NCI-H2029 treated with DMSO at 0.1 percent for 48 hours (cell line): Measurements from ENCODE around the gene TFIP11.

Experiments used
- DNase-seq: peaks from one replicate; lab custom pipeline; 2025; lab: John Stamatoyannopoulos, UW

TFIP11 gene

DNA sequence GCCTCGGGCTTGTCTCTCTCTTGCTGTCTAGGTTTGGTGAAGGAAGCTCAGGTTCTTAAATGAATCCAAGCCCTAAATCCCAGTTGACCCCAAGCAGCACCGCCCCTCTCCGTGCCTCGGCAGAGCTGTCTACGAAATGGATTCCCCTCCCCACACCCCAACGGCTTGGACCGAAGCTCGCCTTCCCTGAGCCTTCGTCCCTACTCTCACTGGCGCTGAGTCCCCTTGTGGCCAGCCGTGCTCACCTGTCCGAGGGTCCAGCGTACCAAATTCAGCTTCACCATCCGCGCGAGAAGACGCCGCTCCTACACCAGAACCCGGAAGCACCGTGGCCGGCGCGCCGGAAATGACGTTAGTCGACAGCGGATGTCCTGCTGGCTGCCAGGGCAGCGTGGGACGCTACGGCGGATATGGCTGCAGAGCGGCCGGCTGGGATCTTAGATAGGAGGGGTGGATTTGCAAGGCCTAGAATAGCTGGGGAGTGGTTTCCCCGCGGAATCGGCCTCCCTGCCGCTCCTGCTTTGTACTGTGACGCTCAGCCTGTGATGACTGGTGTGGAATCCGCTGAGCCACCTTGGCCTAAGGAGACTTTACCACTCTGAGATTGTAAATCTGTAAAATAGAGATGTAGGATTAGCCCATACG is at the start of gene TFIP11:
TFIP11 (minus strand) TSS at position 325 of the 645 bp plus-strand sequence. CDS start 2,201 bp downstream, outside the sequence.
- peak; percentile 56 for DNase-seq

- DNase-seq = no peak
These were observed 49.6 kb upstream of the TFIP11 start for GRCh38 chr22:26561756-26562417.

- DNase-seq = no peak
These were observed 47.8 kb upstream of the TFIP11 start for GRCh38 chr22:26559961-26560575.

DNA sequence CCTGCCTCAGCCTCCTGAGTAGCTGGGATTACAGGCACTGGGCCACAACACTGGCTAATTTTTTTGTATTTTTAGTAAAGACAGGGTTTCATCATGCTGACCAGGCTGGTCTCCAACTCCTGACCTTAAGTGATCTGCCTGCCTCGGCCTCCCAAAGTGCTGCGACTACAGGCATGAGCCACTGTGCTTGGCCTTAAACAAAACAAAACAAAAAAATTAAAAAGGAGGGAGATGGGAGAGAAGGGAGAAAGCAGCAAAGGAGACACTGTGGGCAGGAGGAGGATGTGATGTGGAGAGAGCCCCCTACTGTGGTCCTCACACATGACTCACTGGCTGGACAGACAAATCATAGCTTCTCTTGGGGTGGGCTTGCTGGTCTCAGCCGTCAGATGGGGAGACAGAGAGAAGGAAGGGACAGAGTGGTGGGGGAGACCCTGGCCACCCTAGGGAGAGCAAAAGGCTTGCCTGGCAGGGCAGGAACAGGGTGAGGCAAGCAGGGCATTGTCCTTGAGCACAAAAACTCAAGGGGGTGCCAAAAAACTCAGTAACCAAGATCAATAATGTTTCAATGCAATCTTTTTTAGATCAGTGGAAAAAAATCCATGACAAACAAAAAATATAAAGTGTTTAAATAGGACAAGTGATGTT is 46.1 kb upstream of the TFIP11 start:
- DNase-seq = no peak

DNA sequence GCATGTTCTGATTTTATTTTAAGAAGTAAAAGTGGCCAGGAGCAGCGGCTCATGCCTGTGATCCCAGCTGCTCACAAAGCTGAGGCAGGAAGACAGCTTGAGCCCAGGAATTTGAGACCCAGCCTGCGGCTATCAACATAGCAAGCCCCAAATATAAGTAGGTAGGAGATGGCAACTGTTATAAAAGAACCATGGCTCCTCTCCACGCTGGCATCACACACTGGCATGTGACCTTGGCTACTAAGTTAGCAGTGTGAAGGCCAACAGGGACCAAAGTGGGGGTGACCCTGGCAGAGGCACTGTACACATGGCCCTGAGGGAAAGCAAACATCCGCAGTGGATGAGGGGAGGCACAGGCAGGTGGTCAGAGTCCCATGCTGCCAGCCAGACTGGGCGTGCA is 44.6 kb upstream of the TFIP11 start:
- no peak for DNase-seq

DNA sequence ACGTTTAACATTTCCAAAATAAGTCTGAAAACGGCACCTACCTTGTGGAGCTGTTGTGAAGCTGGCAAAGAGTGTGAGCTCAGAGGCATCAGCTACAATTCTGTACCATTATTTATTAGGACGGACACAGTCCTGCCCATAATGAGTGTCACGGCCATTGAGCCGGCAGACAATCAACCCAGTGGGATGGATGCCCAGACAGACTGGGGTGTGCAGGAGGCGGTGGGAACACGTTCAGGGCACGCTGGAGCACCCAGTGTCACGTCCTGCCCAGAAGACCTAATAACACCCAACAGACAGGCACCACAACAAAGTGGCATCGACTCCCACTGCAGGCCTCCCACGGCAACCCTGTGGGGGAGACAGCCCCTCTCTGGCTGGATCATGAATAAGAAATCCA is 43.2 kb upstream of the TFIP11 start:
- no peak for DNase-seq

DNA sequence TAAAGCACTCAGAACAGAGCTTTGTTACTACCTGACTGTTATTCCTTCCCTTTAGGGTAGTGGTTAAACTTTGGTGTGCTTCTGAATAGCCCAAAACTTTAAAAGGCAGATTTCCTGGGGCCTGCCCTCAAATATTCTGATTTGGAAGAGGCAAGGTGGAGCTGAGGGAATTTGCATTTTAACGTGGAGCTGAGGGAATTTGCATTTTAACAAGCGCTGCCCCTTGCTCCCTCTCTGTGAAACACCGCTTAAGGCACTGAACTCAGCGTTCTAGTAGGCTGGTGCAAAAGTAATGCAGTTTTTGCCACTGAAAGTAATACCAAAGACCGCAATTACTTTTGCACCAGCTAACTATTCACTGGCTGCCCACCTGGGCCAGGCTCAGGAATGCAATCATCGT is 42.7 kb upstream of the TFIP11 start:
- no peak for DNase-seq

DNA sequence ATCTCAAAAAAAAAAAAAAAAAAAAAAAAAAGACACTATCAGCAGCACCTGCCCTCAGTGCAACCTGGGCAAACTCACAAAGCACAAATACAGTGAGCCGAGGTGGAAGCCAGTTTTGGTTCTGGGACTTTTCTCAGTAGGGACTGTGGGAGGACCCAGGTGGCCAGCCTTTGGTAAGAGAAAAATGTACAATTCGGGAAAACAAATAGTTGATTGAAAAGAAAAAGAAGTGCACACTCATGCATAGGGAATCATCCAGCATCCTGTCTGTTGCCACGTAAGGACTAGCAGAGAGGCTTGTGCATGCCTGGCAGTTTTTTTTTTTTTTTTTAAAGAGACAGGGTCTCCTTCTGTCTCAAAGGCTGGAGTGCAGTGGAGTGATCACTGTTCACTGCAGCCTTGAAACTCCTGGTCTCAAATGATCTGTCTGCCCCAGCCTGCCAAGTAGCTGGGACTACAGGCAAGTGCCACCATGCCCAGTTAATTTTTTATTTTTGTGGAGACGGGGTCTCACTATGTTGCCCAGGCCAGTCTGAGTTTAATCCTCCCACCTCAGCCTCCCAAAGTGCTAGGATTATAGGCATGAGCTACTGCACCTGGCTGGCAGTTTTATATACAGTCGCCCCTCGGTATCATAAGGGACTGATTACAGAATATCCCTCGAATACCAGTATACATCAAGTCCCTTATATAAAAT is 40.9 kb upstream of the TFIP11 start:
- no peak for DNase-seq

DNA sequence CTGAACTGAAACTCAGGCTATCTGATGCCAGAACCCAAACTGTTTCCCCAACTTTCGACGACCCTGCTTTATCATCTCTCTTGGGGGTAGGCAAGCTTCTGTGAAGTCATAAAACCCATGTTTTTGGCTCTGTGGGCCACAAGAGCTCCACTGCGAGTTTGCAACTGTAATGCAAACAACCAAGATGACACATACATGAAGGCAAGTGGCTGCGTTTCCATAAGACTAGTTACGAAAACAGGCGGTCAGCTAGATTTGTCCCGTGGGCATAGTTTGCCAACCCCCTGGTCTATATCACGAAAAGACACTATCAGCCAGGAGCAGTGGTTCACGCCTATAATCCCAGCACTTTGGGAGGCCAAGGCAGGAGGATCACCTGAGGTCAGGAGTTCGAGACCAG is 40.2 kb upstream of the TFIP11 start:
- DNase-seq = no peak

DNA sequence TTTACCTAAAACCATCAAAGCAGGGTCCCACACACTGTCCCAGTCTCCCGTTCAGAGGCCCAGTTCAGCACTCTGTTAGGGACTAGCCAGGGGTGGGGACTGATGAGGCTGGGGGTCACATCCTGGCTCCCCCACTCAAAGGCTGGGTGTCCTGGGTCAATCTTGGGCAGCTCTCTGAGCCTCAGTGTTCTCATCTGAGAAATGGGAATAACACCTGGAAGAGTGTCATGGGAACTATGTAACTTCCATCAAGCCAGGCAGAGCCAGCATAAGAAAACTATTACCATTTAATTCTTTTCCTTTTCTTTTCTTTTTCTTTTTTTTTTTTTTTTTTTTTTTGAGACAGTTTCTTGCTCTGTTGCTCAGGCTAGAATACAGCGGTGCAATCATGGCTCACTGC is 39.3 kb upstream of the TFIP11 start:
- no peak for DNase-seq

DNA sequence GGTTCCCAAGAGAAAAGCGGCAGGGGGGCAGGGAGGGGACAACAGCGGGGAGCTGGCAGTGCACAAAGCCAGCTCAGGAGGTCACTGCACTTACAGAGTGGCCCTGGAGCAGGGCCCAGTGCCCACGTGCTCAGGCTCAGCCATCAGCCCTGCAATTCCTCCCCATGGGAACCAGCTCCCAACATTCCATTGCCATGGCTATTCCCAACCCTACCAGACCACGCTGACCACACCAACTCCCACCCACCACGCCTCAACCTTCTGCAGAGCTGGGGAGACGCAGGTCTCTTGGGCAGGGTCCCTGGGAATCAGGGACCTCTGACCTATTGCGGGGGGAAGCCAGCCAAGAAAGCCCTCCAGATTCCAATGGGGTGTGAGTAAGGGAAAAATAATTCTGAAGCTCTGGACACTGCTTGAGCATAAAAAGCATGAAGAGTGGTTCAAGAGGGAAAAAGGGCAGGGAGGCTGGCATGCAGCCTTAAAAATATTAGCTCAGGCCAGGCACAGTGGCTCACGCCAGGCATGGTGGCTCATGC is 38.3 kb upstream of the TFIP11 start:
- no peak for DNase-seq

DNA sequence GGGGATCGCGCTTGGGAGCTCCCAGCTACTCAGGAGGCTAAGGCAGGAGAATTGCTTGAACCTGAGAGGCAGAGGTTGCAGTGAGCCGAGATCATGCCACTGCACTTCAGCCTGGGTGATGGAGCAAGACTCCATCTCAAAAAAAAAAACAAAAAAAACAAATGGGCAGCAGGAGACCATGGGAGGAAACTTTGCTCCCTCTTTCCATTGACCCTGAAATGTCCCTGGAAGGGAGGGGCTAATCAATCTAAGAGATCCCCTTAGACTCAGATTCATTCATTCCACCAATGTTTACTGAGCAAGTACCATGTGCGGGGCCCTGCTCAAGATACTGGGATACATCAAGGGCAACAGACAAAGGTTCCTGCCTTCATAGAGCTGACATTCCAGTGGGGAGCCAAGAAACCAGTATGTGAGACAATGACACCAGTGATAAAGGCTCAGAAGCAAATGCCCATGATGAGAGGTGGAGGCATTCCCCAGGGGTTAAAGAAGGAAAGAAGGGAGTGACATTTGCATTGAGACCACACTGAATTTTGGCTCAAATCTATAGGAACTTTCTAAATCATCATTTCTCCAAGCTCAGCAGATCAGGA is 37.7 kb upstream of the TFIP11 start:
- DNase-seq = no peak

DNA sequence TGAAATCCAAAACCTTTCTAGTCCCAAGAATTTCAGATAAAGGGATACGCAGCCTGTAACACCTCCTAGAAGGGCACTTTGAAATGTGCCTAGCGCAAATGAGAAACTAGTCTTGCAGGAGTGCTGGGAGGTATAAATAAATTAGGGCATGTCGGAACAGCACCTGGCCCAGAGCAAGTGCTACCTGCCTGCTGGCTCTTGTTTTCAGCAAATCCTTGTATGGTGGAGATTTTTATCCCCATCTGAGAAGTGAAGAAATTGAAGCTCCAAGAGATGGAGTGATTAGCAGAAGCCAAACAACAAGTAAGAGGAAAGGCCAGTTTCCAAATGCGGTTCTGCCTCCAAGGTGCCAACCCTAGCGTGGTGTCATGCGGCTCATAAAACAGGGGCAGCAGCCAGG is 36.7 kb upstream of the TFIP11 start:
- DNase-seq = no peak

- no peak for DNase-seq
These were observed 36.0 kb upstream of the TFIP11 start for GRCh38 chr22:26548303-26548702.

- DNase-seq = no peak
These were observed 35.6 kb upstream of the TFIP11 start for GRCh38 chr22:26547837-26548236.

- no peak for DNase-seq
These were observed 35.2 kb upstream of the TFIP11 start for GRCh38 chr22:26547426-26547825.

DNA sequence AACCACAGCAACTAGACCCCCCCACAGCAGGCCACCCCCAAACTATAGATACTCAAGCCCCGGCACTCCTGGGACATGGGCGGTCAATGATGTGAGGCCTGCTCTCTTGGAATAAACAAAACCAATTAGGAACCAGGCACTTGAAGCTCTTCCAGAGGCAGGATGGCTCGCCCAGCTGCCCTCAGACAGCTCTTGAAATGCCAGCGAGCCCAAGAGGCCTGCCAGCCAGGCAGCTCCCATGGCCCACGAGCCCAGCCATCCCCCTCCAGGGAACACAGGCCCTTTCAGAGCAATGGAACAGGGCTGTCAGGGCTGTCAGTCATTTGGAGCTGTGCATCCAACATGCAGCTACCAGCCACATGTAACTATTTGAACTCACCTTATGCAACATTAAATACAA is 34.0 kb upstream of the TFIP11 start:
- peak; percentile 22 for DNase-seq

DNA sequence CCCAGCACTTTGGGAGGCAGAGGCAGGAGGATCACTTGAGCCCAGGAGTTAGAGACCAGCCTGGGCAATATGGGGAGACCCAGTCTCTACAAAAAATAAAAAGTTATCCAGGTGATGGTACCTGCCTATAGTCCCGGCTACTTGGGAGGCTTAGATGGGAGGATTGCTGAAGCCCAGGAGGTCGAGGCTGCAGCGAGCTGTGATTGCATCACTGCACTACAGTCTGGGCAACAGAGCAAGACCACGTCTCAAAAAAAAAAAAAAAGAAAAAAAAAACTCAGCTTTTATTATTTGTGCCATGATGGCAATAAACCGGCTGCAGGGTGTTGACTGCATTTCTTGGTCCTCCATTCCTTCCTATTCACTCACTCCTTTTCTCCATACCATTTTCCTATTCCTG is 33.6 kb upstream of the TFIP11 start:
- DNase-seq = no peak

DNA sequence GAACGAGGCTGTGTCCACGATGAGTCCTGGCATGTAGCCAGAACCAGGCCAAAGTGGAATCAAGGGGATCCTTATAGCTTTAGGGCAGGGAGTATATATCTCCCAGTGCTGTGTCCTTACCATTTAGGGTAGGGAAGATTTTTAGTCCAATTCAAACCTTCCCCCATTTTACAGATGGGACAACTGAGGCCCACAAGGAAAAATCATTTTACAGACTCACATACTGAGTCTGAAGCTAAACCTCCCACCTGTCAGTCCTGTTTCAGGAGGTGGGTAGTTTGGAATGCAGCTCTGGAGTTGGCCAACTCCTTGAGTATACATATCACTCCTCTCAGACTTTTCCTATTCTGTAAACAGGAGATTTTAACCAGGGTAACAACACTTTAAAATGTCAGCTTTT is 33.1 kb upstream of the TFIP11 start:
- DNase-seq = no peak

DNA sequence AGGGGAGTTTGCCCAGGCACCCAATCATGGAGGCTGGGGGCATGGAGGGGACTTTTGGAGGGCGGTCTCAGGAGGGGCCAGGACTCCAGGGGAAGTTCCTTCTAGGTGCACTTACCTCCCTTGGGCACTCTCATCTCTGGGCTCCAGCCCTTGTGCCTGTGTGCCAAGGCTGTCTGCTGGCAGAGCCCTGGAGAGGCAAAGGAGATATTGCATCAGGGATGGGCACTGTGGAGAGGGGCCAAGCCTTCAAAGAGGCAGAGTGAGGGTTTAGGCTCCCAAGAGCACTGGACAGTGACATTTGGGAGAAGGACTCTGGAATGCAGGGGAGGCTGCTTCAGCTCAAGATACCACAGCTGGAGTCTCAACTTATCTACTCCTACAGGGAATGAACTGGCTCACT is 32.2 kb upstream of the TFIP11 start:
- no peak for DNase-seq

DNA sequence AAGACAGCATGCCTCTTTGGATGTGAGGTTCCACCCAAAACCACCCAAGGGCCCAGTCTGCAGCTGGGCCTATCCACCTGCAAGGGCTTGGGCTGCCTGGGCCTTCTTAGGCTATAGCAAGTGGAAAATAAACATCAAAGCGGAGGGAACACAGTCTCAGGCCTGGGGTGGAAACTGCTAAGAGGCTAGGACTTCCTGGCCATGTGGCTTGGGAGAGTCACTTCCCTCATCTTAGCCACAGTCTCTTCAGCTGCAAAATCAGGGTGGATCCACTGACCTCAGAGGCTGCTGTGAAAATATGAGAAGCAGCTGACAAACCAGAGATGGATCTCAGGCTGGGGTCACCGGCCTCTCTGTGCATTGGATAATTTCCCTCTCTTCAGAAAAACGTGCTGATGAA is 30.6 kb upstream of the TFIP11 start:
- DNase-seq = no peak
